Measurements from ENCODE around the gene SIGLEC1.

SIGLEC1 gene

GRCh38 chr20:3712279-3712873, at the start of gene SIGLEC1:
Gene SIGLEC1 (minus strand): TSS chr20:3712600. CDS start chr20:3707128, 5,472 bp downstream.
- DNase-seq: no peak

DNA sequence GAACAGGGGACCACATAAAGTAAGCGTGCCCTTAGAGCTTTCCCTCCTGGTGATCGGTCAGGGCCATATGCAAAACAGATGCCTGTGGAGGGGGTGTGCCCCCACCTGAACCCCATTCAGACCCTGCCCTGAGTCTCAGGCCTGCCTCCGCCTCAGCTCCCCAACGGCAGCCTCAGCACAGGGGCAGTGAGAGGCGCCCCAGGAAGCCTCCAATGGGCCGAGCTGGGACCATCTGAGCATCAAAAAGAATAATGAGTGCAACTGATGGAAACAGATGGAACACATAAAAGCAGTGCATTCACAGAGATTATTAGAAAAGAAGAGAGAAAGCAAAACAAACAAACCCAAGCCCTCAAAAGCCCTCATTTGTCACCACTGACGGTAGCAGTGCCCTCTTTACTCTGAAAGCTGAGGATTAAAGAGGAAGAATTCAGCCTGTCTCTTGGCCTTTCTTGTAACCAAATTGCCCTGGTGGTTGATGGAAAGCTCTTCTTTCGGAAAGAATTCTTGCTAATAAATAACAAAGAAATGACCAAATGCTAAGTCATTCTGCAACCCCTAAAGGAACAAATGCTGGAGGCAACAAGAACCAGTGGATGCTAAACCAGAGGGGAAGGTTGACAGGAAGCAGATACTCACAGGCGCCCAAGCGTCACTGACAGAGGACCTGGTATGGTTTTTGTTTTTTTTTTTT, 48.4 kb upstream of the SIGLEC1 start:
- DNase-seq: no peak

DNA sequence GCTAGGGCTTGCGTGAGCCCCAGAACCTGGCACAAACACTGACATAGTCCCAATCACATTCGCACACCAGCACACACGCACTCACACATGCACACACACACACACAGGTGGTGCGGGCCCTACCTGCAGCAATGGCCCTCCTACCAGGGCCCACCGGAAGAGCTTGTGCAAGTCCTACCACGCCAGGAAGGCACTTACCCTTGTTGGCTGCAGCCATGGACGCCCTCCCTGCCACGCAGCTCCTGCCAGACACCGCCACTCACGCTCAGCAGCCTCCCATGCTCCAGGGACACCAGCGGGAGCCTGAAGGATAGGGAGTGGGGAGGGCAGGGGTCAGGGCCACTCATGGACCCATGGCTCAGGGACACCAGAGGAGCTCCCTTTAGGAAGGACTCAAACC, 47.5 kb upstream of the SIGLEC1 start:
- DNase-seq: no peak

GRCh38 chr20:3759316-3759823, 47.0 kb upstream of the SIGLEC1 start:
- no peak for DNase-seq

GRCh38 chr20:3758566-3758965, 46.2 kb upstream of the SIGLEC1 start:
- no peak for DNase-seq

DNA sequence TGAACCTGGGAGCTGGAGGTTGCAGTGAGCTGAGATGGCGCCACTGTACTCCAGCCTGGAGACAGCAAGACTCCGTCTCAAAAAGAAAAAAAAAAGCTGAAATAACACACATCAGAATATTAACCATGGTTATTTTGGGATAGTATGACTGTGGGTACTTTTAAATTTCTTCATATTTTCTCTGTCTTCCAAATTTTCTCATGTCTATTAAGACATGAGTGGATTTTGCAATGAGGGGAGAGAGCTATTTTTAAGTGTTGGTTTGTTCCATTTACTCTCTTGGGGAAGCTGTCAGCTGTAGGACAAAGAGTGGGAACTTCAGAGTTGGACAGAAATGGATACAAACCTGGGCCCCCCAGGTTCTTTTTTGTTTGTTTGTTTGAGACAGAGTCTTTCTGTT, 44.9 kb upstream of the SIGLEC1 start:
- DNase-seq: no peak

DNA sequence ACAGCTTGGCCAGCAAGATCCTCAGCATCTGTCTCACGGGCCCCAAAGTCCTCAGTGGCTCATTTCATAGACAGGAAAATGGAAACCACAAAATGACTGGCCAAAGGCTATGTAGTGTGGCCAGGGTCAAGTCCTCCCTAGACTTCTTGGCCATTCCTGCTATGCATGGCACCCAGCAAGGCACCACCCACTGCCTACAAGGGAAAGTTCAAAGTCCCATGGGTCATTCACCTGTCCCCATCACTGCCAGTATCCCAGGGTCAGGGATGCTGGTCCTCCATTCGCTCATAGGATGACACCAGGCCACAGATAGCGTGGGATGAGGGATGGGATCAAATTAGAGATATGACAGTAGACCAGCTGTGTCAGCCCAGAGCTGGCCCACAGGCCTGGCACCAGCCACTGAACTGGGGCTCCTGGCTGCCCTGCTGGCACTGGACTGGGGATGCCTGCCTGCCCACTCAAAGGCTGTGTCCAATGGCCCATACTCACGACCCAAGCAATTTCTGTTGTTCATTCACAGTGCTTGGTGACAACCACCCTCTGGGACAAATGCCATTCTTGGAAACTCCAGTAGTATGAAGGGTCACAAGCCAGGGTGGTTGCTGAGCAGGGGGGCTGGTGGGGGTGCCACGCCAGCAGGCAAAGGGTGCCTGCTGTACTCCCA, 43.5 kb upstream of the SIGLEC1 start:
- DNase-seq: no peak

GRCh38 chr20:3755269-3755668, 42.9 kb upstream of the SIGLEC1 start:
- no peak for DNase-seq

DNA sequence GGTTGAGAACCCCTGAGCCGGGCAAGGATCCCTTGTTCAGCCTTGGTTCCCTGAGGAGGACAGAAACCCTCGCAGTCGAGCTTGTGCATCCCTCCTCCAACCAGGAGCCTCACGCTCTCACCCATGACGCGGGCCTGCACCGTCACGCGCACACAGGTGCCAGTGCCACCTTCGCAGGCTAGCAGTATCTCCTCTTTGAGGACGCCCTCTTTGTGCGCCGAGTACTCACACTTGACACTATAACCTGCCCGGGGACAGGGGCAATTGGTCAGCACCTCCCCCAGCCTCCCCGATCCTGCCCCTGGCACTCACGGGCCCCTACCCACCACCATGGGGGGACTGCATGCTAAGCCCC, 41.9 kb upstream of the SIGLEC1 start:
- DNase-seq: no peak

DNA sequence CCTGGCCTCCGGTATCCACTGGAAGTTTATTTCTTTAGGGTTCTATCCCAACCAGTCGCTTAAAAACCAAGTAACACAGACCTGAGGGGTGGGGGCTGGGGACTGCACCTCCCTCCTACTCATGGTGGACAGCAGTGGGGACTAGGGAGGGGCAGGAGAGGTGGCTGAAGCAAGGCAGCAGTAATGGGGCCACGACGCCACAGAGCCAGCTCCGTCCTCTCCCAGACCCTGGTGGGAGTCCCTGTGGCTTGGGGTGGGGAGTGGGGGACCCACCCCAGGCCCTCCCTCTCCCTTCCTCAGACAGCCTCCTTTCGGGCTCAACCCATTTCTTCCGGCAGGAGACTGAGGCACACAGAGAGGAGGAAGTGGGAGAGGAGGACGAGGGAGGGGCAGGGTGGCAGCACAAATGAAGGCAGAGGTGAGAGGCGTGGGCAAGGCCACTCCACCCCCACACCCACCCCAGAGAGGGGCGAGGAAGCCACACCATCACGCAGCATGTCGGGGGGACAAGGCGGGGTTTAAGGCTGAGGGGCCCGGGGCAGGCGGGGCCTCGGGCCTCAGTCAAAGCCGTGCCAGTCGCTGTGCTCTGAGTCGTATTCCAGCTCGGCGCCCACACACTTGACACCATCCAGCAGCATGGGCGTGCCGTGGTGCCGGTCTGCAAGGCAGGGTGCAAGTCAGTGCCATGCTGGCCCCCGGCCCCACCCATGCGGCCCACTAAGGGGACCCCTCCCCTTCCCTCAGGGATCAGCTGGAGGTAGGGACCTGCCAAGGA, 41.3 kb upstream of the SIGLEC1 start:
- DNase-seq: no peak

DNA sequence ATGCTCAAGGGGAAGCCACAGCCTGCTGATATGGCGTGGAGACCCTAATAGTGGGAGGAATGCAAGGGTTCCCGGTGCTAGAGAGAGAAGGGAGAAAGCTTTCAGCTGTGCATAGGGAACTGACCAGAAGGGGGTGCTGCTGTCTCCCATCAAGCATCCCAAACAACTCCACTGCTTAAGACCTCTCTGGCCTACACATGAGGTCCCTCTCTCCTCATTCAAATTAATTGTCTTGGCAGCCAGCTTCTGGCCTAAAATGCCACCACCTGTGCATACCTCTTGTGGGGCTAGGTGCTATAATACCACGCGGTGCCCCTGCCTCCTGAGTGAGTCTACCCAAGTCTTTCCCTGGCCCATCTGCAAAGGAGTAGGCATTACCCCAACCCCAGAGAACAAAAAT, 40.7 kb upstream of the SIGLEC1 start:
- DNase-seq: peak in 3 of 4 experiments; percentile 17 to 24 (median 18)

- no peak for DNase-seq
Observed at GRCh38 chr20:3752386-3752759, 40.0 kb upstream of the SIGLEC1 start.

- DNase-seq: peak in 2 of 4 experiments; percentile 18 to 29
Observed at GRCh38 chr20:3751675-3752385, 39.4 kb upstream of the SIGLEC1 start.

DNA sequence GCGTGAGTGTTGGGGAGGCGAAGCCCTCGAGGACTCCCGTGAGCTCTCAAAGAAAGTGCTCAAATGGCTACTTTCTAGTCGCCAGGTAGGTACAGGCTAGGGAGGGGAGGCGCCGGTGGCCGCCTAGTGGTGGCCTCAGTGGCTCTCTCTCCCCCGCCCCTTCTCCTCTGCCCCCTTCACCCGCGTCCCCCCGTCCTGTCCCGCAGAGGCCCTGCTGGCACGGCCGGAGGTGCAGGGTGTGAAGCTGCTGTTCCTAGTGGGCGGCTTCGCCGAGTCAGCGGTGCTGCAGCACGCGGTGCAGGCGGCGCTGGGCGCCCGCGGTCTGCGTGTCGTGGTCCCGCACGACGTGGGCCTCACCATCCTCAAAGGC, 38.9 kb upstream of the SIGLEC1 start:
- DNase-seq: no peak

GRCh38 chr20:3749689-3750531, 37.5 kb upstream of the SIGLEC1 start:
- DNase-seq: peak in 1 of 4 experiments; percentile 13

DNA sequence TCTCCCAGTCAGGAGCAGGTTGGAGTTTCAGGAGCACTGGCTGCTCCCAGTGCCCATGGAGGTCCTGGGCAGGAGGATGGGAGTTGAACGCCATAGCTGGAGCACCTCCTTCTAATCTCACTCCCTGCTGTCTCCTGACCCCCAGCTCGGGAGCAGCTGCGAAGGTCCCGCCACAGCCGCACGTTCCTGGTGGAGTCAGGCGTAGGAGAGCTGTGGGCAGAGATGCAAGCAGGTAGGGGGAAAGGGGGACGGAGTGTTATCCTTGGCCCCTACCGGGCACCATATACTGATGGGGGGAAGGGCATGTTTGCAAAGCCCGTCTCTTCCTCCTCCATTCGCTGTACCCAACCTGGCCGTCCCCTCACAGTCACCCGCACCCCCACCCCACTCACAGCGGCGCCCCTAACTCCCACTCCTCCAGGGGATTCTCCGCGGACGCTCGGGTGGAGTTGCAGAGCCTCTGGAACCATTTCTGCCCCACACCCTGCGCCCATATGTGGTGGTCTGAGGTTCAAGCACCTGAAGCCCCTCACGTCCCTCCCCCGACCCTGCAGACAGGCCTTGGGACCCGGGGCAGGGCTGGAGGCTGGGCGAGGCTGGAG, 36.8 kb upstream of the SIGLEC1 start:
- DNase-seq: no peak

DNA sequence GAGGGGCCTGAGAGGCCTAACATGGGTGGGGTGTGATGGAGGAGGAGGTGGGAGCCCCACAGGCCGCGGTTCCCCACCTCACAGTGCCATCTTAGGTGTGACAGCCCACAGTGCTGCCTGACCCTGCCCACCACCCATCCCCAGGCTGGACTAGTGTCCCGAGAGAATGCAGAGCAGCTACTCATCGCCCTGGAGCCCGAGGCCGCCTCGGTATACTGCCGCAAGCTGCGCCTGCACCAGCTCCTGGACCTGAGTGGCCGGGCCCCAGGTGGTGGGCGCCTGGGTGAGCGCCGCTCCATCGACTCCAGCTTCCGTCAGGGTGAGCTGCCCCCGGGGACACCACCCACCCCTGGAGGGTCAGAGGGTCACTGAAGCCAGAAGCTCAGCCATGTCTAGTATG, 35.7 kb upstream of the SIGLEC1 start:
- DNase-seq: no peak

GRCh38 chr20:3747471-3747870, 35.1 kb upstream of the SIGLEC1 start:
- no peak for DNase-seq

DNA sequence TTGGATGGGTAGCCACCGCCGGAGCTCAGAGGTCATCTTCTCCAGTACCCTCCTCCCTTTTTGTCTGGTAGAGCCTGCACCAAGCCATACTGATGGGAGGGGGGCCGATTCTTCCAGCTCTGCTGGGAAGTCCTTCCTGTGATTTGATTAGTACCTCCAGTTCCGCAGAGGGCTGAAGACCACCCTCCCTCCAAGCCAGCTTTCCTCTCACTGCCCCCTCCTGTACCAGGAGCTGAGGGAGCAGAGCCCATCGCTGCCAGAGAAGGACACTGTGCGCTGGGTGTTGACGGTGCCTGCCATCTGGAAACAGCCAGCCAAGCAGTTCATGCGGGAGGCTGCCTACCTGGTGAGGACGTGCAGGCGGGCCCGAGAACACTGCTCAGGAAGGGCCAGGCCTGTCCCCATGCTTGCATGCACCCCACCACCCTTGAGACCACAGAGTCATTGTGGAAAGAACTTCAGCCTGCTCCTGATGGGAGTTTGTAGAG, 33.3 kb upstream of the SIGLEC1 start:
- no peak for DNase-seq

DNA sequence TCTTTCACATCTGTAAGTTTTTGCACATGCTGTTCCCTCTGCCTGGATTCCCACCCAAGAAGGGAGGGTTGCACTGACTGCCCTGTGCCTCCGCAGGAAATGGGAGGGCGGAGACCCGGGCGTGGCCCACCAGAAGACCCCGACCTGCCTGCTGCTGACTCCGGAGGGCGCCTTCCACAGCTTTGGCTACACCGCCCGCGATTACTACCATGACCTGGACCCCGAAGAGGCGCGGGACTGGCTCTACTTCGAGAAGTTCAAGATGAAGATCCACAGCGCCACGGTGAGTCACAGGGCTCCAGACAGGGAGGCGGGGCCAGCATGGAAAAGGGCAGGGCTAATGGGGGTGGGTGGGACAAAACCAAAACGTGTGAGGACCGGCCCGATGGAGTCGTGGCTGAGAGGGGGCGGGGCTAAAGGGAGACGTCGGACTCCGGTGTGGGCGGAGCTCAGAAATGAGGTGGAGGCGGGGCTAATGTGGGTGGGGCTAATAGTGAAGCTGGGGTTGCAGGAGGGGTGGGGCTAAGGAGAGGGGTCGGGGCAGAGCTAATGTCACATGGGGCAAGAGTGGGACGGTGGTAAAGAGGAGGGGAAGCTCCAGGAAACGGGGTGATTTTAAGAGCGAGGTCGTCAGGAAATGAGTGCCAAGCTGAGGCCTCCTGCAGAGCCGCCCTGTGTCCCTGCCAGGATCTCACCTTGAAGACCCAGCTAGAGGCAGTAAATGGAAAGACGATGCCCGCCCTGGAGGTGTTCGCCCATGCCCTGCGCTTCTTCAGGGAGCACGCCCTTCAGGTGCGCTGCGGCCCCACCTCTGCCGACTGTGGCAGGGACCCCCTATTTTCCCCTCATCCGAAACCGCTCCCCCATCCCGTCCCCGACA, 32.6 kb upstream of the SIGLEC1 start:
- DNase-seq: peak; percentile 36 to 58 (median 43)
